Umbilical cord (tissue), 2 donors: Measurements from ENCODE around the gene SRSF4. TPM values are rescaled to one million over a fixed set of nuclear protein-coding genes. Genes with fewer than 3 reads are reported as not detected.
"Not testable (repeated sequence)": the region's sequence is repeated elsewhere in the genome, so short reads cannot be mapped to it uniquely, and the experiment has no call there.

Experiments used
- DNase-seq: peaks from one replicate; pipeline ENCODE4 v3.0.0-alpha.2; 2015; ENCODE audit warnings: low spot score
- total RNA-seq: library from RNA; depleted of rRNA; stranded (reverse); fragments of >200 nt; gene quantifications from one replicate; pipeline ENCODE4 v1.2.3, GENCODE V29; 2014; ENCODE audit warnings: low replicate concordance; ENCODE audit not compliant: insufficient read depth

The SRSF4 gene
- total RNA-seq, 1 donor from 2014 or later, result 56.8 TPM

DNA sequence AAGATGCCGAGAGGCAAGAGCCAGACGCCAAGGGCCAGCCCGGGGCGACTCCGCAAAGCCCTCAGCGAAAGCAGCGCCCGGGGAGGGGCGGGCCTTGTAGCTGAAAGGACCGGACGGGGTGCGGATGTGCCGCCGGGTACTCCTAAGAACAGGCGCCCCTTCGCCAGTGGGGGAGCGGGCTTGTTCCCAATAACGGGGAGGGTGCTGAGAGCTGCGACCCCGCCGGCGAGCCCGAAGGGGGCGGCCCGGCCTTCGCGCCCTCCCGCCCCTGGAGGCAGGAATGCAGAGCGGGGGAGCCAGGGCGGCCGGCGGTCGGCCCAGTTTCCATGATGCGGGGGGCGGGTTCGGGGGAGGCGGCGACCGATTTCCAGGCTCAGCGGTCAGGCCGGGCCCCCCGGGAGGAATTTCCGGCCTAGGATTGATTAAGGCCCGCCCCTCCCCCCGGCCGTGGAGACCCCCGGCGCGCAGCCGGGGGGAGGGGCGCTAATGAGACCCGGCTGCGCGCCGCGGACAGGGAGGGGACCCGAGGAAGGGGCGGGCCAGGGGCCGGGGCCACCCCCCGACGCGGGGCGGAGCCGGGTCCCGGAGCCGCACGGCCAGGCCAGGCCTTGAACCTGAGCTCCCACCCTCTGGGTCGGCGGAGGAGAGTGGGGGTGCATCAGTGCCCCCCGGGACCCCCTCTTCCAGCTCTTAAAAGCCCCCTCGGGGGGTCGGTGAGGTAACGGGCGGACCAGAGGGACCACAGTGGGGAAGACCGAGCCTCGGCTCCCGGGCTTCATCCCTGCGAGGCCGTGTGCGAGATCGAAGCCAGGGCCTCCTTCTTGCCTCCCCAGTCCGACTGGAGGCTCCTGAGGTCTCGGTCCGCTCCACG, 57.1 kb downstream of the SRSF4 start:
- peak; percentile 88 for DNase-seq

DNA sequence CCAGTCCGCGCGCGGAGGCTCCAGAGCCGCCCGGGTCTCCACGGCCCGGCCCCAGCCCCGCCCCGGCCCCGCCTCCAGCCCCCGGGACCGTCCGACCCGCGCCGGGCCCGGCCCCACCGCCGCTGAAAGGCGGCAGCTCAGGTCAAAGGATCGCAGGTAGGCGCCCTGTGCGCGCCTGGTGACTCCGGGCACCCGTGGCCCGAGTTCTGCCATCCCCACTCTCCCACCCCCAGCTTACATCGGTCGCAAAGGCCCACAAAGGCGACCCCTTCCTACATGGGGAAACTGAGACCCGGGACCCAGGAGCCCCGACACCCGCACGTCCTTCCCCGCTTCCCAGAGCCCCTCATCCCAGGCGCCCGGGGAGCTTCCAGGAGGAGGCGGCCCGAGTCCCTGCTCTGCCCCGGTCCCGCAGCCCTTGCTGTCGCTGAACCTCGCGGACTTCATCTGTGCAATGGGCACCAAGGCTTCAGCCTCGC, 57.8 kb downstream of the SRSF4 start, which contains the start of gene TMEM200B:
Gene TMEM200B, minus strand, starts transcription at position 17 of the 479 bp plus-strand sequence. CDS start 2,075 bp downstream, outside the sequence.
- peak; percentile 33 for DNase-seq

DNA sequence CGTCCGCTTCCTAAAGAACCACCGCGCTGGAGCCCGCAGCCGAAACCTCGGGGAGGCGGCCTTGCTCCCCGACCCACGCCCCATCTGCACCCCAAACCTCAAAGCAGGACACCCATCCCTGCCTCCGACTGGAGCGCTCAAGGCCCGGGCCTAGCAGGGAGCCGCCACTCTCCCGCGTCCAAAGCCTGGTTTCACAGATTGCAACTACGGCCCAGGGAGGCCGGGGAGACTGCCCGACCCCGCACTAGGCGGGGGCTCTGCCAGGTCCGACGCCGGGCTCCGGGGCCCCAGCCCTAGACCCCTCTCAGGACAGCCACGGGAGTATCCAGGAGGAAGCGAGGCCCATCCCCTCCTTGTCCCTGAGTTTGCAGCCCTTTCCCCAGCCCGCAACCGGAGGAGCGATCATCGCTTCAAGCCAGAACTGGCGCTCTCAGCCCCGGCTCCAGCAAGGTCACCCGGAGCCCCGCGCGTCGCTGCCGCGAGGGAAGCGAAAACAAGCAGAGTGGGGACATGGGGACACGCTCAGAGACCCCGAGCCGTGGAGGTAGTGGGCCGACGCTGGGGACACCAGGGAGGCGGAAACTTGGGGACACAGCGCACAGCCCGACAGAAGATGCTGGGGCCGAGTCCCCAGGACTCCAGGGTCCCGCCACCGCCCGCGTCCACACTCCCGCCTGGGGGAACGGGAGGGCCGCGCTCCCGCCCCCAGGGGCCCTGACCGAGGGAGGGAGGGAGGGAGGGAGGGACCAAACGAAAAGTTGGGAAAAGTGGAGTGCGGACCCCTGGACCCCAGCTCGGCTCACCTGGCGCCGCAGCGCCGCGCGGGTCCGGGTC, 58.4 kb downstream of the SRSF4 start:
- peak; percentile 38 for DNase-seq

DNA sequence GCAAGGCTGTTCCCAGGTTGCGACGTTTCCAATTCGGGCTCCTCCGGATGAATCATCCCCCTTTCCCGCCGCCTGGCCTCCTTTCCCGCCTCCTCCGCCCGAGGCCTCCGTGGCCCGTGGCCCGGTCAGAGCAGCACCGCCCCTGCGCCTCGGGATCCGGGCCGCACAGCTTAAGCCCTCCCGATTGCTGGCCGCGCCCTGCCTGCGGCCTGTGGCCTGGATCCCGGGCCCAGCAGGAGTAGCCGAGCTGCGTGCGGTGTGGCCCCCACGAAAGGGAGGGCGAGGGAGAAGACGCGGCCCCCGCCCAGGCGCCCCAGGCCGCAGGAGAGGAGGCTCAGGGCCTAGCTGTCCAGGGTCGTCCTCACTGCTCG, 59.0 kb downstream of the SRSF4 start:
- DNase-seq, result peak; percentile 71

GRCh38 chr1:29121936-29122681, 59.6 kb downstream of the SRSF4 start:
- DNase-seq, result peak; percentile 67

- DNase-seq, result no peak
Observed at GRCh38 chr1:29121516-29121935, 60.2 kb downstream of the SRSF4 start.

DNA sequence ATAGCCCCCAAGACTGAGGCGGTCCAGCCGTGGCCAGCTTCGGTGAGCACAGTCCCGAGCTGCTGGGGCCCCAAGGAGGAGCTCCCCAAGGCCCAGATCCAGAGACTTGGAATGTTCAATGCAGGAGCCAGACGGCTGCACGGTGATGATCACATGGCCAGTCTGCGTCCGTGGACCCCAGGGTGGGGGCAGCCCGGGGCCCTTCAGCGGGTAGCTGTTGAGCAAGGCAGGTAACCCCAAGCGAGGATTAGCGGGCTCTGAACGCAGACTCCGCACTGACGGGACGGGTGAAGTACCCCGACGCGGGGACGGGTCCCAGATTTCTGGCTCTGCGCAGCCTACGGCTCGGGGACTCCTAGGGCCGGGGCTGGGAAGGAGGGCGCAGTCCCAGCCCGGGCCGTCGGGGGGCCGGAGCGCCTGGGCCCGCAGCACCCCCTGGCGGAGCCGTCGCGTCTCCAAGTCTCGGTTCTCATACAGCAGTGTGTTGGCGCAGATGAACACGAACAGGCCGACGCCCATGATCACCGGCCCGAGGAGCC, 60.7 kb downstream of the SRSF4 start:
- peak; percentile 38 for DNase-seq

GRCh38 chr1:29120367-29120766, 61.3 kb downstream of the SRSF4 start:
- DNase-seq, result no peak

DNA sequence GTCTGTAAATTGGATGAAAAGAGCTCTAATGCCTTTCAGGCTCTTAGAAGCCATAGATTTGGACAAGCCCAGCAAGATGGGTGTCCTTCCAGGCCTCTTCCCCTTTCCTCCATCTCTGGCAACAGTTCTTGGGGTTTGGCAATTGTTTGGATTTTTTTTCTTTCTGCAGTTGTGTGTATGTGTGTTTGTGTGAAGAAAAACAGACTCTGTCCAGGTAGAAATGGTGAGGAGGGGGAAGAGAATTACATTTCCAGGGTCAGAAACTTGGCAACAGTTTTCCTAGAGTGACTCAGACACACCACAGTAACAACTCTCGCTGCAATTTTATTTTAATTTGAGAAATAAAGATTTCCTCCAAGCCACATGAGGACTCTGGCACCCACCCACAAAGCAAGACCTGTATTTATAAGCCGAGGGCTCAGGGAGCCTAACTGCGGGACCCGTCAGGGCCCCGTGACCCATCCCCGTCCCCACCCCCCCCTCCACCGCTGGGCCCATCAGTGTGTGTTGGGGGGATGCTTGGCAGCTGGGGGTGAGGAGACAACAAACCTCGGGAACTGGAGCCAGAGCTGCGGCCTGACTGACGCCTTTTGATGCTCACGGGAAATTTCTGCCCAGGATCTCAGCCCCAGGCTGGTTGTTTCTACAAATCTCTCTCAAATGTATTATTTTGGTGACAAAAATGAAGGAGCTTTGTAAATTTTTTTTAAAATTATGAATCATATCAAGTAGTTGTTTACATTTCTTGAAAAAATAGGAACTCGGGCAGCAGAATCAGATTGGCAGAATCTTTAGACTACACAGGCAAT, 62.4 kb downstream of the SRSF4 start:
- no peak for DNase-seq

GRCh38 chr1:29117381-29117780, 64.3 kb downstream of the SRSF4 start:
- no peak for DNase-seq

- DNase-seq, result no peak
Observed at GRCh38 chr1:29114654-29115053, 67.0 kb downstream of the SRSF4 start.

- no peak for DNase-seq
Observed at GRCh38 chr1:29113413-29114117, 68.1 kb downstream of the SRSF4 start.

GRCh38 chr1:29112705-29113412, 68.8 kb downstream of the SRSF4 start:
- DNase-seq, result no peak

GRCh38 chr1:29108041-29108440, 73.7 kb downstream of the SRSF4 start:
- DNase-seq, result not testable (repeated sequence)

GRCh38 chr1:29105822-29106221, 75.9 kb downstream of the SRSF4 start:
- DNase-seq, result no peak

DNA sequence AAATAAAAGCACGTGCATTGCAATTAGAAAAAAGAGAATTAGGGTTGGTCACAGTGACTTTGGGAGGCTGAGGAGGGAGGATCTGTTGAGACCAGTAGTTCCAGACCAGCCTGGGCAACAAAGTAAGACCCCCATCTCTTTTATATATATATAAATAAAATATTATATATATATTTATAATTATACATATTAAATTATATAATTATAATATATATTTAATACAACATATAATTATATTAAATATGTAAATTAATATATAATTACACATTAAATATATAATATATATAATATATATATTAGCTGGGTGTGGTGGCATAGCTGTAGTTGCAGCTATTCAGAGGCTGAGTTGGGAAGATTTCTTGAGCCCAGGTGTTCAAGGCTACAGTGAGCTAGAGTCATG, 81.2 kb downstream of the SRSF4 start:
- no peak for DNase-seq

DNA sequence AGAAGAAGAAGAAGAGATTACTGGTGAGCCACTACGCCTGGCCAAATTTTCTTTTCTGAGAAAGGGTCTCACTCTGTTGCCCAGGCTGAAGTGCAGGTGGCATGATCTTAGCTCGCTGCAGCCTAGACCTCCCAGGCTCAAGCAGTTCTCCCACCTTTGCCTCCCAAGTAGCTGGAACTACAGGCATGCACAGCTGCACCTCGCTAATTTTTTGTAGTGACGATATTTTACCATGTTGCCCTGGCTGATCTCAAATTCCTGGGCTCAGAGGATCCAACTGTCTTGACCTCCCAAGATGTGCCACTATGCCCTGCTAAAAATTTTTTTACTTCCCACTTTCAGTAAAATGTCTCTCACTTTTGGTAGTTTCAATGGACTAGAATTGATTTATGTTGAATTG, 82.4 kb downstream of the SRSF4 start:
- no peak for DNase-seq
